Hepatocyte (in vitro differentiated cells): ENCODE results near the gene ZFP36.

Source experiments
- EZH2 ChIP-seq: fragments of 200-600 bp; sonication (generic); IDR thresholded peaks from 2 replicates; pipeline ENCODE4 v1.6.1; 2016; ENCODE audit warnings: antibody characterized with exemption, mild to moderate bottlenecking, borderline replicate concordance
- EZH2phosphoT487 ChIP-seq: fragments of 200-600 bp; sonication (generic); IDR thresholded peaks from one replicate; pipeline ENCODE4 v1.6.1; 2018; ENCODE audit warnings: antibody characterized with exemption, mild to moderate bottlenecking, low read depth, moderate library complexity; ENCODE audit not compliant: unreplicated experiment, severe bottlenecking
- TF ChIP-seq, protein P1 (sequence below): fragments of 200-600 bp; sonication (generic); IDR thresholded peaks from 2 replicates; pipeline ENCODE4 v1.5.1; 2016; ENCODE audit warnings: antibody characterized with exemption, mild to moderate bottlenecking; ENCODE audit not compliant: poor library complexity

DNA sequence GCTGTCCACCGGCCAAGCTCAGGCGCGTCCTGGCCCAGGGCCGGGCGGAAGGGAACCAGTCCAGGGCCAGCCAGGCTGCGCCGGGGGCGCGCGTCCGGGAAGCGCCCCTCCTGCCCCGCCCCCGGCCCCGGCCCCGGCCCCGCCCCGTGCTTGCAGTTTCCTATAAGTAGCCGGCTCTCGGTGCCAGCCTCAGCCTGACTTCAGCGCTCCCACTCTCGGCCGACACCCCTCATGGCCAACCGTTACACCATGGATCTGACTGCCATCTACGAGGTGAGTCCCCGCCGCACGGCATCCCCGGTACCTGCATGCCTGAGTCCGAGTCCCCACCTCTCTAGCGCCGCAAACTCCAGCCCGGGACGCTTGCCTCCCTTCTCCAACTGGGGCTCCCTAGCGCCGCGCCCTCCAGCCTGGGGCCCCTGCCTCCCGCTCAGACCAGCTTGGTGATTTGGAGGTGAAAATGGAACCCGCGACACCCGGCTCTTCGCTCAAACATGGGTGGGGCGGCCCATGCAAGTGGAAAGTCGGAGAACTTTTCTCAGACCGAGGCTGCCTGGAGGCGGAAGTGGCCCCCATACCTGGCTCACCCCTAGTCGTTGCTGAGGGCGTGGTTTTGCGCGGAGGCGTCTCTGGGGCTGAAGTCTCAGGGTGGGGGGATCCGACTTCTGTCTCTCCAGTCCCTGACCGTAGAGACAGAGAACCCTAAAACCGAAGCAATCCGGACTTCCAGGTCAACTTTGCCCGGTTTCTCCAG is at the start of gene ZFP36:
- TF ChIP-seq, protein P1, sequence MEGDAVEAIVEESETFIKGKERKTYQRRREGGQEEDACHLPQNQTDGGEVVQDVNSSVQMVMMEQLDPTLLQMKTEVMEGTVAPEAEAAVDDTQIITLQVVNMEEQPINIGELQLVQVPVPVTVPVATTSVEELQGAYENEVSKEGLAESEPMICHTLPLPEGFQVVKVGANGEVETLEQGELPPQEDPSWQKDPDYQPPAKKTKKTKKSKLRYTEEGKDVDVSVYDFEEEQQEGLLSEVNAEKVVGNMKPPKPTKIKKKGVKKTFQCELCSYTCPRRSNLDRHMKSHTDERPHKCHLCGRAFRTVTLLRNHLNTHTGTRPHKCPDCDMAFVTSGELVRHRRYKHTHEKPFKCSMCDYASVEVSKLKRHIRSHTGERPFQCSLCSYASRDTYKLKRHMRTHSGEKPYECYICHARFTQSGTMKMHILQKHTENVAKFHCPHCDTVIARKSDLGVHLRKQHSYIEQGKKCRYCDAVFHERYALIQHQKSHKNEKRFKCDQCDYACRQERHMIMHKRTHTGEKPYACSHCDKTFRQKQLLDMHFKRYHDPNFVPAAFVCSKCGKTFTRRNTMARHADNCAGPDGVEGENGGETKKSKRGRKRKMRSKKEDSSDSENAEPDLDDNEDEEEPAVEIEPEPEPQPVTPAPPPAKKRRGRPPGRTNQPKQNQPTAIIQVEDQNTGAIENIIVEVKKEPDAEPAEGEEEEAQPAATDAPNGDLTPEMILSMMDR: no peak
- TF ChIP-seq EZH2: no peak
- TF ChIP-seq EZH2phosphoT487: no peak
